GM12878 (cell line): ENCODE results near the gene GALNTL6. TPM values are rescaled to one million over a fixed set of nuclear protein-coding genes. Genes with fewer than 3 reads are reported as not detected.

Experiments used
- ATAC-seq: fragments of 200-7000 bp; cut with Tn5 transposase; 3 replicates; pipeline ENCODE4 v1.9.1; 2020; ENCODE audit warnings: mild to moderate bottlenecking, moderate library complexity
- BruUV-seq: library from RNA; stranded (reverse); fragments of 400-500 nt; replicated peaks from 2 replicates; lab custom pipeline; 2021; lab: Mats Ljungman, UMichigan
- CTCF ChIA-PET: fragments of 300-600 bp; sonication (Branson Sonifier 250); formaldehyde crosslinking; extraction: SDS; loops from one replicate; lab custom pipeline; 2021; ENCODE audit warnings: inconsistent platforms; lab: Yijun Ruan, JAX
- POLR2A ChIA-PET: fragments of 350-600 bp; formaldehyde crosslinking; extraction: SDS; loops from one replicate; lab custom pipeline; 2021; ENCODE audit warnings: inconsistent platforms; lab: Charles Lee
- RAD21 ChIA-PET: fragments of 300-600 bp; sonication (Branson Sonifier 250); formaldehyde crosslinking; loops from one replicate; lab custom pipeline; 2023; ENCODE audit warnings: antibody characterized with exemption; ENCODE audit not compliant: unreplicated experiment; lab: Charles Lee
- SMC1A ChIA-PET: fragments of 300-600 bp; sonication (Branson Sonifier 250); formaldehyde crosslinking; loops from one replicate; lab custom pipeline; 2023; ENCODE audit not compliant: unreplicated experiment, uncharacterized antibody; lab: Charles Lee
- DNase-seq: peaks from one replicate; pipeline ENCODE4 v3.0.0-alpha.2; 2011; ENCODE audit warnings: low read depth, low spot score
- FAIRE-seq: peaks from 3 replicates; lab custom pipeline; 2011; peaks lifted over from hg19 to GRCh38; lab: Jason Lieb, UNC
- H2AFZ ChIP-seq: 2 replicates; pipeline ENCODE4 v1.6.0; 2011; ENCODE audit warnings: low read depth, low read length, control low read depth; ENCODE audit not compliant: control insufficient read depth
- H3K27ac ChIP-seq: 2 replicates; pipeline ENCODE4 v1.5.1; 2011; ENCODE audit warnings: control low read depth; ENCODE audit not compliant: control insufficient read depth, insufficient read depth
- H3K27me3 ChIP-seq, 2 experiments: replicated peaks in 1 of 2; 2 replicates each; pipeline versions ENCODE4 v1.6.0 to v1.6.1; 2011; ENCODE audit warnings: low read length in 1 of 2; ENCODE audit not compliant: control insufficient read depth in 2 of 2, insufficient read depth in 2 of 2
- H3K36me3 ChIP-seq, 2 experiments: 2 replicates each; pipeline ENCODE4 v1.5.1; 2011; ENCODE audit warnings: low read length in 1 of 2; ENCODE audit not compliant: control insufficient read depth in 2 of 2, insufficient read depth in 2 of 2
- H3K4me1 ChIP-seq: 2 replicates; pipeline ENCODE4 v1.6.1; 2011; ENCODE audit warnings: mild to moderate bottlenecking, low read length, moderate library complexity, mixed read lengths; ENCODE audit not compliant: control insufficient read depth, insufficient read depth
- H3K4me2 ChIP-seq: 2 replicates; pipeline ENCODE4 v1.6.0; 2011; ENCODE audit warnings: control low read depth; ENCODE audit not compliant: control insufficient read depth, insufficient read depth
- H3K4me3 ChIP-seq: fragments of 200-600 bp; sonication (generic); 2 replicates; pipeline ENCODE4 v1.5.1; 2016
- H3K79me2 ChIP-seq: 2 replicates; pipeline ENCODE4 v1.6.0; 2011; ENCODE audit warnings: low read length; ENCODE audit not compliant: control insufficient read depth, insufficient read depth
- H3K9ac ChIP-seq: 2 replicates; pipeline ENCODE4 v1.8.0; 2011; ENCODE audit warnings: low read length, control low read depth, mixed read lengths; ENCODE audit not compliant: control insufficient read depth, insufficient read depth
- H3K9me3 ChIP-seq: replicated peaks from 3 replicates; pipeline ENCODE4 v1.5.1; 2011; ENCODE audit warnings: mild to moderate bottlenecking, low read length; ENCODE audit not compliant: control insufficient read depth, insufficient read depth
- H4K20me1 ChIP-seq: 2 replicates; pipeline ENCODE4 v1.6.0; 2011; ENCODE audit not compliant: control insufficient read depth, insufficient read depth
- BACH1 ChIP-seq: fragments of 450-650 bp; IDR thresholded peaks from 2 replicates; pipeline ENCODE4 v1.6.1; 2017; ENCODE audit warnings: mild to moderate bottlenecking, borderline replicate concordance
- BCL11A ChIP-seq: IDR thresholded peaks from 2 replicates; pipeline ENCODE4 v1.6.1; 2011; ENCODE audit warnings: low read depth, low read length
- CHD4 ChIP-seq: fragments of 200-600 bp; sonication (generic); IDR thresholded peaks from 2 replicates; pipeline ENCODE4 v1.6.1; 2016; ENCODE audit warnings: mild to moderate bottlenecking
- CREM ChIP-seq: IDR thresholded peaks from 2 replicates; pipeline ENCODE4 v1.6.1; 2014; ENCODE audit warnings: antibody characterized with exemption, low read depth
- FOXM1 ChIP-seq: IDR thresholded peaks from 2 replicates; pipeline ENCODE4 v1.6.1; 2012; ENCODE audit warnings: low read depth, mild to moderate bottlenecking, inconsistent platforms, low read length, moderate library complexity
- IKZF1 ChIP-seq: fragments of 450-650 bp; conservative IDR thresholded peaks from 2 replicates; pipeline ENCODE4 v1.6.1; 2017; ENCODE audit warnings: antibody characterized with exemption, mild to moderate bottlenecking
- LARP7 ChIP-seq: fragments of 450-650 bp; IDR thresholded peaks from 2 replicates; pipeline ENCODE4 v1.6.1; 2017; ENCODE audit warnings: mild to moderate bottlenecking
- MEF2A ChIP-seq: IDR thresholded peaks from 2 replicates; pipeline ENCODE4 v1.6.1; 2011; ENCODE audit warnings: low read depth, mild to moderate bottlenecking, low read length, moderate library complexity; ENCODE audit not compliant: insufficient read depth
- MYB ChIP-seq: fragments of 150-350 bp; IDR thresholded peaks from 2 replicates; pipeline ENCODE4 v1.6.1; 2014; ENCODE audit warnings: mild to moderate bottlenecking, low read depth, low read length, borderline replicate concordance
- RBBP5 ChIP-seq: fragments of 200-600 bp; sonication (generic); conservative IDR thresholded peaks from 2 replicates; pipeline ENCODE4 v1.6.1; 2016
- RFX5 ChIP-seq: IDR thresholded peaks from 2 replicates; pipeline ENCODE4 v1.6.1; 2011; ENCODE audit warnings: low read depth, low read length, improper control_type of control experiment
- SMARCA5 ChIP-seq: fragments of 450-650 bp; IDR thresholded peaks from 2 replicates; pipeline ENCODE4 v1.6.1; 2017; ENCODE audit warnings: mild to moderate bottlenecking
- SUPT20H ChIP-seq: IDR thresholded peaks from 2 replicates; pipeline ENCODE4 v1.6.1; 2011; ENCODE audit warnings: low read depth, mild to moderate bottlenecking, low read length, moderate library complexity, borderline replicate concordance; ENCODE audit not compliant: control insufficient read depth
- TCF7 ChIP-seq: IDR thresholded peaks from 2 replicates; pipeline ENCODE4 v1.6.1; 2014; ENCODE audit warnings: antibody characterized with exemption, borderline replicate concordance
- ZNF384 ChIP-seq: IDR thresholded peaks from 2 replicates; pipeline ENCODE4 v1.6.1; 2012; ENCODE audit warnings: low read depth, mild to moderate bottlenecking, low read length, improper control_type of control experiment, borderline replicate concordance
- WGBS: methylation state at CpG from one replicate; pipeline ENCODE4 v1.1.6; 2016; ENCODE audit warnings: low lambda C conversion rate; ENCODE audit not compliant: insufficient replicate concordance, insufficient coverage; ENCODE audit errors: missing lambda C conversion rate; 5-methylcytosine and 5-hydroxymethylcytosine counted together
- in situ Hi-C: fragments of 300-500 bp; cut with MboI; formaldehyde crosslinking; loops from 9 replicates; pipeline ENCODE4 v1.14.3; 2018; ENCODE audit warnings: mixed read lengths
- intact Hi-C: fragments of 100-400 bp; cut with micrococcal nuclease; formaldehyde crosslinking; loops from one replicate; pipeline ENCODE4 v1.14.2; 2022; ENCODE audit not compliant: unreplicated experiment
- polyA plus RNA-seq, 11 experiments: library from polyadenylated mRNA; depleted of rRNA in 4 of 11; unstranded in 6 of 11; stranded (reverse) in 5 of 11; fragments of >200 nt; fragmentation: Nextera tagmentation in 4 of 11; fragmentation: Illumina TruSeq in 1 of 11; extraction: Ambion mirVana in 4 of 11; extraction: Trizol in 1 of 11; gene quantifications; 1 replicate in 1 of 11; 2 replicates in 10 of 11; pipeline versions ENCODE4 v1.2.1 to v1.2.3, GENCODE V29; 2011 to 2016; ENCODE audit warnings: inconsistent platforms in 2 of 11, missing spikeins in 2 of 11, low read depth in 1 of 11
- total RNA-seq, 4 experiments: library from RNA; depleted of rRNA in 3 of 4; stranded (reverse); fragments of >200 nt in 3 of 4; fragmentation: Illumina TruSeq in 1 of 4; extraction: Trizol in 1 of 4; gene quantifications; 2 replicates each; pipeline versions ENCODE4 v1.2.1 to v1.2.3, GENCODE V29; 2013 to 2021
- TF ChIP-seq, protein P1 (sequence below): IDR thresholded peaks from 2 replicates; pipeline ENCODE4 v1.6.1; 2012; ENCODE audit warnings: improper control_type of control experiment, low read depth, low read length; ENCODE audit not compliant: insufficient replicate concordance
- TF ChIP-seq, protein P2 (sequence below): fragments of 450-650 bp; IDR thresholded peaks from 2 replicates; pipeline ENCODE4 v1.6.1; 2017; ENCODE audit warnings: mild to moderate bottlenecking, moderate library complexity

The GALNTL6 gene
- total and polyA plus RNA-seq, 10 of the 15 experiments (the other 5 are each of a cell fraction or from before 2014, with no cell fraction given) = 0.01 to 0.29 TPM; not detected in 8

- Histone ChIP-seq H3K27me3 (no peaks in the 10 kb centered on the region), H3K36me3 (no peaks in the 10 kb centered on the region), H4K20me1 (no peaks in the 10 kb centered on the region), H3K9me3 (no peaks in the 10 kb centered on the region), H3K4me3 (no peak overlapping the region), H3K4me1 (no peaks in the 10 kb centered on the region), H3K79me2 (no peaks in the 10 kb centered on the region), H3K9ac (no peak overlapping the region), H3K27ac (no peak overlapping the region), H3K4me2 (no peak overlapping the region), H2AFZ (no peak overlapping the region)
- in situ Hi-C loops (no loop called here), intact Hi-C loops (no loop called here)
- ChIA-PET RAD21 (no interaction called here), SMC1A (no interaction called here), POLR2A (no interaction called here), CTCF (no interaction called here)
- no TSS peak for BruUV-seq
- no peak for TF ChIP-seq RBBP5
- TF ChIP-seq, protein P1, sequence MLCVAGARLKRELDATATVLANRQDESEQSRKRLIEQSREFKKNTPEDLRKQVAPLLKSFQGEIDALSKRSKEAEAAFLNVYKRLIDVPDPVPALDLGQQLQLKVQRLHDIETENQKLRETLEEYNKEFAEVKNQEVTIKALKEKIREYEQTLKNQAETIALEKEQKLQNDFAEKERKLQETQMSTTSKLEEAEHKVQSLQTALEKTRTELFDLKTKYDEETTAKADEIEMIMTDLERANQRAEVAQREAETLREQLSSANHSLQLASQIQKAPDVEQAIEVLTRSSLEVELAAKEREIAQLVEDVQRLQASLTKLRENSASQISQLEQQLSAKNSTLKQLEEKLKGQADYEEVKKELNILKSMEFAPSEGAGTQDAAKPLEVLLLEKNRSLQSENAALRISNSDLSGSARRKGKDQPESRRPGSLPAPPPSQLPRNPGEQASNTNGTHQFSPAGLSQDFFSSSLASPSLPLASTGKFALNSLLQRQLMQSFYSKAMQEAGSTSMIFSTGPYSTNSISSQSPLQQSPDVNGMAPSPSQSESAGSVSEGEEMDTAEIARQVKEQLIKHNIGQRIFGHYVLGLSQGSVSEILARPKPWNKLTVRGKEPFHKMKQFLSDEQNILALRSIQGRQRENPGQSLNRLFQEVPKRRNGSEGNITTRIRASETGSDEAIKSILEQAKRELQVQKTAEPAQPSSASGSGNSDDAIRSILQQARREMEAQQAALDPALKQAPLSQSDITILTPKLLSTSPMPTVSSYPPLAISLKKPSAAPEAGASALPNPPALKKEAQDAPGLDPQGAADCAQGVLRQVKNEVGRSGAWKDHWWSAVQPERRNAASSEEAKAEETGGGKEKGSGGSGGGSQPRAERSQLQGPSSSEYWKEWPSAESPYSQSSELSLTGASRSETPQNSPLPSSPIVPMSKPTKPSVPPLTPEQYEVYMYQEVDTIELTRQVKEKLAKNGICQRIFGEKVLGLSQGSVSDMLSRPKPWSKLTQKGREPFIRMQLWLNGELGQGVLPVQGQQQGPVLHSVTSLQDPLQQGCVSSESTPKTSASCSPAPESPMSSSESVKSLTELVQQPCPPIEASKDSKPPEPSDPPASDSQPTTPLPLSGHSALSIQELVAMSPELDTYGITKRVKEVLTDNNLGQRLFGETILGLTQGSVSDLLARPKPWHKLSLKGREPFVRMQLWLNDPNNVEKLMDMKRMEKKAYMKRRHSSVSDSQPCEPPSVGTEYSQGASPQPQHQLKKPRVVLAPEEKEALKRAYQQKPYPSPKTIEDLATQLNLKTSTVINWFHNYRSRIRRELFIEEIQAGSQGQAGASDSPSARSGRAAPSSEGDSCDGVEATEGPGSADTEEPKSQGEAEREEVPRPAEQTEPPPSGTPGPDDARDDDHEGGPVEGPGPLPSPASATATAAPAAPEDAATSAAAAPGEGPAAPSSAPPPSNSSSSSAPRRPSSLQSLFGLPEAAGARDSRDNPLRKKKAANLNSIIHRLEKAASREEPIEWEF = no peak
- no peak for TF ChIP-seq ZNF384
- no peak for TF ChIP-seq CHD4
- no peak for TF ChIP-seq IKZF1
- no peak for TF ChIP-seq SUPT20H
- no peak for TF ChIP-seq FOXM1
- TF ChIP-seq TCF7 = no peak
- TF ChIP-seq LARP7 = no peak
- TF ChIP-seq SMARCA5 = no peak
- no peak for TF ChIP-seq MEF2A
- TF ChIP-seq, protein P2, sequence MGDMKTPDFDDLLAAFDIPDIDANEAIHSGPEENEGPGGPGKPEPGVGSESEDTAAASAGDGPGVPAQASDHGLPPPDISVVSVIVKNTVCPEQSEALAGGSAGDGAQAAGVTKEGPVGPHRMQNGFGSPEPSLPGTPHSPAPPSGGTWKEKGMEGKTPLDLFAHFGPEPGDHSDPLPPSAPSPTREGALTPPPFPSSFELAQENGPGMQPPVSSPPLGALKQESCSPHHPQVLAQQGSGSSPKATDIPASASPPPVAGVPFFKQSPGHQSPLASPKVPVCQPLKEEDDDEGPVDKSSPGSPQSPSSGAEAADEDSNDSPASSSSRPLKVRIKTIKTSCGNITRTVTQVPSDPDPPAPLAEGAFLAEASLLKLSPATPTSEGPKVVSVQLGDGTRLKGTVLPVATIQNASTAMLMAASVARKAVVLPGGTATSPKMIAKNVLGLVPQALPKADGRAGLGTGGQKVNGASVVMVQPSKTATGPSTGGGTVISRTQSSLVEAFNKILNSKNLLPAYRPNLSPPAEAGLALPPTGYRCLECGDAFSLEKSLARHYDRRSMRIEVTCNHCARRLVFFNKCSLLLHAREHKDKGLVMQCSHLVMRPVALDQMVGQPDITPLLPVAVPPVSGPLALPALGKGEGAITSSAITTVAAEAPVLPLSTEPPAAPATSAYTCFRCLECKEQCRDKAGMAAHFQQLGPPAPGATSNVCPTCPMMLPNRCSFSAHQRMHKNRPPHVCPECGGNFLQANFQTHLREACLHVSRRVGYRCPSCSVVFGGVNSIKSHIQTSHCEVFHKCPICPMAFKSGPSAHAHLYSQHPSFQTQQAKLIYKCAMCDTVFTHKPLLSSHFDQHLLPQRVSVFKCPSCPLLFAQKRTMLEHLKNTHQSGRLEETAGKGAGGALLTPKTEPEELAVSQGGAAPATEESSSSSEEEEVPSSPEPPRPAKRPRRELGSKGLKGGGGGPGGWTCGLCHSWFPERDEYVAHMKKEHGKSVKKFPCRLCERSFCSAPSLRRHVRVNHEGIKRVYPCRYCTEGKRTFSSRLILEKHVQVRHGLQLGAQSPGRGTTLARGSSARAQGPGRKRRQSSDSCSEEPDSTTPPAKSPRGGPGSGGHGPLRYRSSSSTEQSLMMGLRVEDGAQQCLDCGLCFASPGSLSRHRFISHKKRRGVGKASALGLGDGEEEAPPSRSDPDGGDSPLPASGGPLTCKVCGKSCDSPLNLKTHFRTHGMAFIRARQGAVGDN = no peak
- TF ChIP-seq BACH1 = no peak
- TF ChIP-seq RFX5 = no peak
- TF ChIP-seq MYB = no peak
- TF ChIP-seq BCL11A = no peak
- no peak for TF ChIP-seq CREM
- DNase-seq (no peak), ATAC-seq (no peak), FAIRE-seq (no peak)
- 74% methylated on average over 4 of the region's 4 CpGs for WGBS
These were observed 1031.4 kb downstream of the GALNTL6 start for GRCh38 chr4:172844556-172844955.
